Measurements from ENCODE around the gene FOXS1. TPM values are rescaled to one million over a fixed set of nuclear protein-coding genes. Genes with fewer than 3 reads are reported as not detected.

FOXS1 gene
- total RNA-seq, 1 experiment from 2014 or later: not detected

GRCh38 chr20:31797364-31797763 is 48.0 kb downstream of the FOXS1 start:
- DNase-seq (ENCODE audit: low spot score): no peak

Small RNAs within 50 kb of the gene (small RNA-seq; reads per million reads assigned to genes)
- not detected for gene AL160175.1

Other genes starting within 250 kb of the FOXS1 start
- gene ID1, start 240.3 kb downstream of the FOXS1 start, total RNA-seq (2014; rRNA removed; shearing (Covaris generic)): 1,531 and 1,848 TPM in 2 replicates
- not detected in 2 replicates for gene COX4I2, start 207.7 kb downstream of the FOXS1 start, total RNA-seq (2014; rRNA removed; shearing (Covaris generic))
- 324 and 325 TPM in 2 replicates for gene BCL2L1, start 122.7 kb downstream of the FOXS1 start, total RNA-seq (2014; rRNA removed; shearing (Covaris generic))
- 94.4 and 101 TPM in 2 replicates for gene TPX2, start 106.3 kb downstream of the FOXS1 start, total RNA-seq (2014; rRNA removed; shearing (Covaris generic))
- 0.37 and 0.41 TPM in 2 replicates for gene MYLK2, start 26.2 kb downstream of the FOXS1 start, total RNA-seq (2014; rRNA removed; shearing (Covaris generic))
- gene DUSP15, start 24.9 kb upstream of the FOXS1 start, total RNA-seq (2014; rRNA removed; shearing (Covaris generic)): not detected in 2 replicates
- 0.03 and 0.05 TPM in 2 replicates for gene TTLL9, start 25.0 kb upstream of the FOXS1 start, total RNA-seq (2014; rRNA removed; shearing (Covaris generic))
- 10.7 and 13.3 TPM in 2 replicates for gene PDRG1, start 106.4 kb upstream of the FOXS1 start, total RNA-seq (2014; rRNA removed; shearing (Covaris generic))
- gene XKR7, start 122.5 kb upstream of the FOXS1 start, total RNA-seq (2014; rRNA removed; shearing (Covaris generic)): not detected in 2 replicates
- 0.13 TPM in 1 of 2 replicates, not detected in the other for gene CCM2L, start 164.8 kb upstream of the FOXS1 start, total RNA-seq (2014; rRNA removed; shearing (Covaris generic))
- not detected in 2 replicates for gene HCK, start 206.6 kb upstream of the FOXS1 start, total RNA-seq (2014; rRNA removed; shearing (Covaris generic))